Gastroesophageal sphincter (tissue), 4 donors: ENCODE results near the gene USP28. TPM values are rescaled to one million over a fixed set of nuclear protein-coding genes. Genes with fewer than 3 reads are reported as not detected.

Experiments
- ATAC-seq: fragments of 150-250 bp; one replicate; pipeline ENCODE4 v1.9.1; 2016; ENCODE audit warnings: mild to moderate bottlenecking, moderate library complexity
- H3K27ac ChIP-seq, 4 donors: fragments of 200-600 bp; sonication (generic) in 3 of 4; 1 replicate in 3 of 4; 2 replicates in 1 of 4; pipeline ENCODE4 v1.5.1; 2016 to 2019
- H3K27me3 ChIP-seq: fragments of 200-600 bp; sonication (generic); one replicate; pipeline ENCODE4 v1.5.1; 2019
- H3K36me3 ChIP-seq, 2 donors: fragments of 200-600 bp; sonication (generic); one replicate each; pipeline ENCODE4 v1.5.1; 2019; ENCODE audit warnings: control low read depth in 1 of 2
- H3K4me1 ChIP-seq, 3 donors: fragments of 200-600 bp; sonication (generic); 1 replicate in 2 of 3; 2 replicates in 1 of 3; pipeline ENCODE4 v1.5.1; 2016 to 2019; ENCODE audit warnings: control low read depth in 2 of 3
- H3K4me3 ChIP-seq, 2 donors: fragments of 200-600 bp; sonication (generic); one replicate each; pipeline ENCODE4 v1.5.1; 2019; ENCODE audit warnings: mild to moderate bottlenecking in 1 of 2, moderate library complexity in 1 of 2
- H3K9me3 ChIP-seq, 3 donors: fragments of 200-600 bp; sonication (generic); one replicate each; pipeline ENCODE4 v1.5.1; 2017 to 2019; ENCODE audit warnings: control low read depth in 2 of 3
- CTCF ChIP-seq, 4 experiments: fragments of 200-600 bp in 2 of 4; fragments of 450-650 bp in 2 of 4; sonication (generic) in 1 of 4; IDR thresholded peaks; one replicate each; pipeline ENCODE4 v1.5.1; 2017 to 2019; ENCODE audit warnings: antibody characterized with exemption in 4 of 4, mild to moderate bottlenecking in 2 of 4, moderate library complexity in 2 of 4
- EP300 ChIP-seq: sonication (generic); formaldehyde crosslinking; IDR thresholded peaks from one replicate; pipeline ENCODE4 v1.6.1; 2017; ENCODE audit warnings: antibody characterized with exemption, mild to moderate bottlenecking
- POLR2A ChIP-seq, 2 donors: fragments of 450-650 bp; IDR thresholded peaks; one replicate each; pipeline ENCODE4 v1.6.1; 2017; ENCODE audit warnings: antibody characterized with exemption in 2 of 2, mild to moderate bottlenecking in 2 of 2, moderate library complexity in 1 of 2
- POLR2AphosphoS5 ChIP-seq: sonication (generic); formaldehyde crosslinking; IDR thresholded peaks from one replicate; pipeline ENCODE4 v1.6.1; 2017; ENCODE audit warnings: antibody characterized with exemption
- WGBS, 2 donors: methylation state at CpG; one replicate each; pipeline ENCODE4 v1.1.5; 2018; ENCODE audit warnings: low coverage in 1 of 2; 5-methylcytosine and 5-hydroxymethylcytosine counted together
- total RNA-seq, 4 donors: library from RNA; depleted of rRNA; stranded (reverse); fragments of >200 nt; gene quantifications; one replicate each; pipeline ENCODE4 v1.1.0, GENCODE V29; 2016

USP28 gene
- total RNA-seq, 4 donors from 2014 or later: 12.5 to 64.8 (median 38.7) TPM

GRCh38 chr11:113901141-113901540, 25.8 kb upstream of the USP28 start:
- no peaks in the 10 kb centered on the region for H3K4me1 ChIP-seq
- WGBS, 2 donors: 71 to 100% methylated on average over 1 to 2 of the region's 2 CpGs
- H3K9me3 ChIP-seq: no peaks in the 10 kb centered on the region

GRCh38 chr11:113896156-113896879, 20.9 kb upstream of the USP28 start:
- no peaks in the 10 kb centered on the region for H3K36me3 ChIP-seq
- no peak overlapping the region for H3K27ac ChIP-seq
- H3K27me3 ChIP-seq: no peaks in the 10 kb centered on the region
- H3K4me1 ChIP-seq: no peaks in the 10 kb centered on the region
- TF ChIP-seq EP300 (no peak), POLR2A (IDR thresholded peaks at IDR 0.05) (no peak), CTCF (IDR thresholded peaks at IDR 0.05) (peak; percentile 56 to 75 (median 64)), POLR2AphosphoS5 (no peak)
- no peak for ATAC-seq
- no peaks in the 10 kb centered on the region for H3K9me3 ChIP-seq
- no peak overlapping the region for H3K4me3 ChIP-seq
- 18 to 21% methylated on average over 10 of the region's 10 CpGs for WGBS, 2 donors

More at GRCh38 chr11:113901141-113901540, 25.8 kb upstream of the USP28 start:
- Histone ChIP-seq H3K27me3 (peaks cover 11% of the 10 kb centered on the region), H3K4me3 (no peak overlapping the region), H3K36me3 (no peaks in the 10 kb centered on the region), H3K27ac (no peak overlapping the region)
- TF ChIP-seq POLR2A (IDR thresholded peaks at IDR 0.05) (no peak), EP300 (no peak), CTCF (IDR thresholded peaks at IDR 0.05) (no peak), POLR2AphosphoS5 (no peak)
- ATAC-seq: no peak

GRCh38 chr11:113895367-113896155, 20.2 kb upstream of the USP28 start:
- no peaks in the 10 kb centered on the region for H3K4me1 ChIP-seq
- no peaks in the 10 kb centered on the region for H3K27me3 ChIP-seq
- H3K4me3 ChIP-seq: no peak overlapping the region
- no peak overlapping the region for H3K27ac ChIP-seq
- 68 to 74% methylated on average over 8 to 10 of the region's 10 CpGs for WGBS, 2 donors
- ATAC-seq: no peak
- TF ChIP-seq EP300: no peak
- TF ChIP-seq CTCF (IDR thresholded peaks at IDR 0.05): no peak
- no peaks in the 10 kb centered on the region for H3K36me3 ChIP-seq
- H3K9me3 ChIP-seq: no peaks in the 10 kb centered on the region

- Histone ChIP-seq H3K9me3 (no peaks in the 10 kb centered on the region), H3K4me1 (no peaks in the 10 kb centered on the region), H3K27ac (no peak overlapping the region), H3K27me3 (no peaks in the 10 kb centered on the region), H3K4me3 (no peak overlapping the region), H3K36me3 (no peaks in the 10 kb centered on the region)
- WGBS, 2 donors: 50 to 56% methylated on average over 2 to 9 of the region's 9 CpGs
- no peak for TF ChIP-seq EP300
- TF ChIP-seq CTCF (IDR thresholded peaks at IDR 0.05): no peak
- TF ChIP-seq POLR2A (IDR thresholded peaks at IDR 0.05): no peak
- no peak for TF ChIP-seq POLR2AphosphoS5
- ATAC-seq: no peak
Measured at GRCh38 chr11:113894421-113894996, 19.1 kb upstream of the USP28 start.
